Tibial nerve (tissue), 3 donors: ENCODE measurements around the gene GDA.

Experiments used
- CTCF ChIP-seq, 5 experiments: fragments of 200-600 bp in 3 of 5; fragments of 450-650 bp in 2 of 5; sonication (generic) in 3 of 5; IDR thresholded peaks; one replicate each; pipeline ENCODE4 v1.5.1; 2016 to 2019; ENCODE audit warnings: antibody characterized with exemption in 5 of 5, mild to moderate bottlenecking in 3 of 5, moderate library complexity in 2 of 5
- POLR2A ChIP-seq, 2 donors: fragments of 450-650 bp; IDR thresholded peaks; one replicate each; pipeline ENCODE4 v1.6.1; 2017; ENCODE audit warnings: antibody characterized with exemption in 2 of 2, mild to moderate bottlenecking in 2 of 2, moderate library complexity in 2 of 2

- TF ChIP-seq CTCF (IDR thresholded peaks at IDR 0.05), result no peak
- TF ChIP-seq POLR2A (IDR thresholded peaks at IDR 0.05), result no peak
Observed at GRCh38 chr9:72128526-72128925, 20.7 kb upstream of the GDA start.
